ENCODE measurements around the gene STX8. TPM values are rescaled to one million over a fixed set of nuclear protein-coding genes. Genes with fewer than 3 reads are reported as not detected.

STX8 gene
- total and polyA plus RNA-seq, 9 of the 15 experiments (the other 6 are each of a cell fraction or from before 2014, with no cell fraction given) = 14.6 to 42.5 (median 22.1) TPM

DNA sequence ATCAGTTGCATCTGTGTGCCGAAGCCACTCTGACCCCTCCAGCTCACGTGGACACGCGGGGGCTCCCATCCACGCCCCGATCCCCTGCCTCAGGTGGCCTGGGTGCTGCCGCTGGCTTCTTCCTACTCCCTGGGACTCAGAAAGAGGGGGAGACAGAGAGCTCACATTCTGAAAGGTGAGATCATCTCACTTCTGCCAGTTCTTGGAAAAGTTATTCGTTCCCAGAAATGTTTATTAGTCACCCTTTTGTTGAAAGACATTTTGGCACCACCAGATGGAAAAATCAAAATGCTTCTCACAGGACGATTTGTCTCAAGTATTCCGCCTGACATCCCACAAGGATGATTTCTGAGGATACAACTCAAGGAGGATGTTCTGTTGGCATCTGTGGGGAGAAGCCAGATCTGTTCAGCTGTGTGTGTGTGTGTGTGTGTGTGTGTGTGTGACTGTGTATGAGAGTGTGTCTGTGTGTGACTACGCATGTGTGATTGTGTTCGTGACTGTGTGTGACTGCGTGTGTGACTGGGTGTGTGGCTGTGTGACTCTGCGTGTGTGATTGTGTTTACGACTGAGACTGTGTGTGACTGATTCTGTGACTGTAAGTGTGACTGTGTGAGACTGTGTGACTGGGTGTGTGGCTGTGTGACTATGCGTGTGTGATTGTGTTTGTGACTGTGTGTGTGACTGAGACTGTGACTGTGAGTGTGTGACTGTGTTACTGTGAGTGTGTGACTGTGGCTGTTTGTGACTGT is 347.0 kb downstream of the STX8 start:
- in situ Hi-C loops (cut with MboI) = no loop called here
- no peak overlapping the region for H3K9ac ChIP-seq (ENCODE audit: insufficient read depth in 1 of 2, low read depth in 2 of 2, low read length in 2 of 2)
- peaks cover 0 to 15% of the 10 kb centered on the region in 2 experiments; a peak in 2 of 5 replicates for H3K27me3 ChIP-seq (ENCODE audit: control insufficient read depth in 2 of 2, insufficient read depth in 2 of 2, low read length in 2 of 2)
- BruUV-seq (replicated peaks) = no TSS peak
- no peaks in the 10 kb centered on the region for H3K9me3 ChIP-seq (replicated peaks; ENCODE audit: control insufficient read depth, insufficient read depth, low read depth, low read length)
- ChIA-PET CTCF (ENCODE audit: low intra/inter-chr PET ratio) (no interaction called here), POLR2A (no interaction called here)
- intact Hi-C loops (cut with micrococcal nuclease) = no loop called here
- H3K9me1 ChIP-seq (ENCODE audit: control insufficient read depth, insufficient read depth, low read length) = no peaks in the 10 kb centered on the region
- no peak for FAIRE-seq
- no peak overlapping the region for H3K4me3 ChIP-seq
- no peaks in the 10 kb centered on the region for H3K79me2 ChIP-seq (ENCODE audit: control insufficient read depth, insufficient read depth, low read length)
- peaks cover 0 to 3% of the 10 kb centered on the region in 2 experiments; a peak in 2 of 5 replicates for H3K4me1 ChIP-seq (replicated peaks in 1 of 2; ENCODE audit: control insufficient read depth in 2 of 2, insufficient read depth in 2 of 2, low read length in 2 of 2)
- H3K36me3 ChIP-seq (ENCODE audit: control insufficient read depth, insufficient read depth, low read length) = no peaks in the 10 kb centered on the region
- peak in 1 of 4 experiments; percentile 8 for DNase-seq (ENCODE audit: extremely low read depth in 1 of 4, low spot score in 3 of 4)
- H3K4me2 ChIP-seq (ENCODE audit: insufficient read depth, low read length) = no peak overlapping the region
- ATAC-seq = no peak
- 2% methylated on average over 5 of the region's 16 CpGs for WGBS (ENCODE audit: insufficient coverage, low coverage, missing lambda C conversion rate)
- H3K27ac ChIP-seq (ENCODE audit: extremely low read depth, low read depth, low read length) = no peak overlapping the region
- H4K20me1 ChIP-seq (replicated peaks; ENCODE audit: control insufficient read depth, insufficient read depth, low read length) = no peaks in the 10 kb centered on the region
- H2AFZ ChIP-seq (ENCODE audit: low read depth, low read length) = no peak overlapping the region
- TF ChIP-seq MEIS2 (IDR thresholded peaks at IDR 0.05; ENCODE audit: partially characterized antibody) (peak; percentile 66), ARID1B (IDR thresholded peaks at IDR 0.05) (0 out of 2 replicates have a peak, but pooled peaks have one; percentile 23), ATF1 (CRISPR knock-in tag; IDR thresholded peaks at IDR 0.05) (no peak), ATF1 (tag; IDR thresholded peaks at IDR 0.05) (no peak), JUND (IDR thresholded peaks at IDR 0.05; ENCODE audit: borderline replicate concordance, low read depth, low read length) (peak; percentile 43; the same call in 1 of the 2 replicates), JUND (tag; IDR thresholded peaks at IDR 0.05; ENCODE audit: borderline replicate concordance, low read depth, low read length) (no peak; the same call in 2 of the 3 replicates)
- TF ChIP-seq, protein P1, sequence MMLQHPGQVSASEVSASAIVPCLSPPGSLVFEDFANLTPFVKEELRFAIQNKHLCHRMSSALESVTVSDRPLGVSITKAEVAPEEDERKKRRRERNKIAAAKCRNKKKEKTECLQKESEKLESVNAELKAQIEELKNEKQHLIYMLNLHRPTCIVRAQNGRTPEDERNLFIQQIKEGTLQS (IDR thresholded peaks at IDR 0.05) = peak; percentile 59; the same call in 1 of the 2 replicates
- TF ChIP-seq, protein P1 (CRISPR knock-in tag; conservative IDR thresholded peaks at IDR 0.05) = no peak
